Measurements from ENCODE around the gene LRRTM4. TPM values are rescaled to one million over a fixed set of nuclear protein-coding genes. Genes with fewer than 3 reads are reported as not detected.

LRRTM4 gene
- total and polyA plus RNA-seq, 4 experiments from 2014 or later, result not detected

DNA sequence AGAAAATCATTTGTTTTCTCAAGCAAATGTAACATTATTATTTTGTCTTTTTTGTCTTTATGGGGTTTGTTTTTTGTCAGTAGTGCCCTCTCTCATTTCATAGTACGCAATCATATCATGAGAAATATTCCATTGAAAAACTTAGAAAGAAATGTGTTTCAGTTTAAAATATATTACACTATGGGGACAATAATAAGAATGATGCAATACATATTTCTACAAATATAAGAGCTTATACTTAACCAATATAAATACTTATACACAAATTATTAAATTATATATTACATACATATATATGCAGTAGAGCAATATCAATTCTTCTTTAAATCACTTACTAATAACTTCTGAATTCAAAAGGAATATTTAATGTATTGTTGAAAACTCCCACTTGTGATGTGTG is 13.7 kb downstream of the LRRTM4 start:
- H3K27ac ChIP-seq (ENCODE audit: low read depth, low read length), result no peak overlapping the region
- H3K36me3 Mint-ChIP-seq, result no peaks in the 10 kb centered on the region
- no peak overlapping the region for H3K27ac Mint-ChIP-seq
- no peaks in the 10 kb centered on the region for H3K27me3 Mint-ChIP-seq
- H3K36me3 ChIP-seq (ENCODE audit: insufficient read depth, low read length), result no peaks in the 10 kb centered on the region
- H3K27me3 ChIP-seq (ENCODE audit: insufficient read depth, low read length), result no peaks in the 10 kb centered on the region
- no peak for DNase-seq
- H3K4me3 ChIP-seq (ENCODE audit: low read length in 2 of 2), result no peak overlapping the region
- H3K9me3 ChIP-seq (ENCODE audit: control insufficient read depth in 1 of 2, low read length in 2 of 2), result no peaks in the 10 kb centered on the region
- H3K9me3 Mint-ChIP-seq, result peaks cover 0 to 13% (median 4%) of the 10 kb centered on the region in 8 donors
- H3K4me1 Mint-ChIP-seq, result no peaks in the 10 kb centered on the region
- no peaks in the 10 kb centered on the region for H3K4me1 ChIP-seq (ENCODE audit: insufficient read depth, low read length)
- no peak overlapping the region for H3K4me3 Mint-ChIP-seq
- ChIA-PET POLR2A (ENCODE audit: partially characterized antibody) (no interaction called here), CTCF (ENCODE audit: partially characterized antibody) (no interaction called here)
- intact Hi-C loops (cut with micrococcal nuclease), result no loop called here

DNA sequence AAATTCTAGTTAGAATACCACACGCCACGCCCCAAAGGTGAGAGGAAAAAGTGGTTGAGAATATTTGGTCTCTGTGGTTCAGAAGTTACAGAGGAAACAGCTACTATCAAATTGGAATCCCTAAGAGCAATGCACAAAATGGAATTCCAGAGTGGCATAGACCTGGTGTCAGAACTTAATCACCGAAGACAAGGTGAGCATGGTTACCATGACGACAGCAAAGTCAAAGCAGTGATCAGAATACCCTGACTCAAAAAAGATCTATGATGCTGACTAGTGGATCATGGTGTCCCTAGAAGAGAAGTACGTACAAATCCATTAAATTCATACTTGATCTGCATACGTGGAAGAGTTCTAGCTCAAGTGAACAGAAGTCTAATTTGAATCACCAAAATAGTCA is 14.5 kb downstream of the LRRTM4 start:
- no peak overlapping the region for H3K27ac Mint-ChIP-seq

DNA sequence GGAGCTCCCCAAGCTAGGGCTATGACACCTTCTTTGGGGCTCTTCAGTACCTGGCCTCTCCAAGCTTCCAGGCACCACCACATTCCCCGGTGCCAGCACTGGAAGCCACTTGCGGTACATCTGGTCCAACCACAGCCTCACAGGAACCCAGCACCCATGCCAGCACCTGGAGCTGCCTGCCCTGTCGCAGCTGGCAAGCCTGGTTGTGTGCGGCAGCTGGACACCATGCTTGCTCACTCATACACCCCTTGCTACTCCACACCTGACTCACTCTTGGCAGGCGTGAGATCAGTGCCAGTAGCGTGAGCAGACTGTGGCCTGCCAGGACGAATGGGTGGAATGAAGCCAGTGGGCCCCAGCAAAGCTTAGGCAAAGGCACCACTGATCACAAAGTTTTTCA is 34.0 kb downstream of the LRRTM4 start:
- H3K27me3 Mint-ChIP-seq, result no peaks in the 10 kb centered on the region
- ChIA-PET CTCF (ENCODE audit: partially characterized antibody) (no interaction called here), POLR2A (ENCODE audit: partially characterized antibody) (no interaction called here)

More for the DNA sequence above, 14.5 kb downstream of the LRRTM4 start:
- no peaks in the 10 kb centered on the region for H3K36me3 ChIP-seq (ENCODE audit: insufficient read depth, low read length)
- DNase-seq, result no peak
- no peaks in the 10 kb centered on the region for H3K27me3 ChIP-seq (ENCODE audit: insufficient read depth, low read length)
- no peak overlapping the region for H3K27ac ChIP-seq (ENCODE audit: low read depth, low read length)
- Mint-ChIP-seq H3K27me3 (no peaks in the 10 kb centered on the region), H3K4me3 (no peak overlapping the region), H3K36me3 (no peaks in the 10 kb centered on the region), H3K4me1 (no peaks in the 10 kb centered on the region), H3K9me3 (peaks cover 0 to 13% (median 4%) of the 10 kb centered on the region in 8 donors)
- H3K9me3 ChIP-seq (ENCODE audit: control insufficient read depth in 1 of 2, low read length in 2 of 2), result no peaks in the 10 kb centered on the region
- ChIA-PET POLR2A (ENCODE audit: partially characterized antibody) (no interaction called here), CTCF (ENCODE audit: partially characterized antibody) (no interaction called here)
- intact Hi-C loops (cut with micrococcal nuclease), result no loop called here
- H3K4me1 ChIP-seq (ENCODE audit: insufficient read depth, low read length), result no peaks in the 10 kb centered on the region
- no peak overlapping the region for H3K4me3 ChIP-seq (ENCODE audit: low read length in 2 of 2)

GRCh38 chr2:77487074-77487803 is 34.9 kb downstream of the LRRTM4 start:
- H3K36me3 Mint-ChIP-seq, result no peaks in the 10 kb centered on the region
- peaks cover 0 to 22% (median 10%) of the 10 kb centered on the region in 8 donors for H3K9me3 Mint-ChIP-seq
- intact Hi-C loops (cut with micrococcal nuclease), result no loop called here
- Histone ChIP-seq H3K27ac (ENCODE audit: low read depth, low read length) (no peak overlapping the region), H3K4me1 (ENCODE audit: insufficient read depth, low read length) (no peaks in the 10 kb centered on the region), H3K36me3 (ENCODE audit: insufficient read depth, low read length) (no peaks in the 10 kb centered on the region), H3K27me3 (ENCODE audit: insufficient read depth, low read length) (no peaks in the 10 kb centered on the region), H3K4me3 (ENCODE audit: low read length in 2 of 2) (no peak overlapping the region), H3K9me3 (ENCODE audit: control insufficient read depth in 1 of 2, low read length in 2 of 2) (no peaks in the 10 kb centered on the region)
- POLR2A ChIA-PET (ENCODE audit: partially characterized antibody), result no interaction called here
- no peak overlapping the region for H3K4me3 Mint-ChIP-seq
- H3K4me1 Mint-ChIP-seq, result no peaks in the 10 kb centered on the region
- CTCF ChIA-PET (ENCODE audit: partially characterized antibody), result no interaction called here
- DNase-seq, result no peak
- no peaks in the 10 kb centered on the region for H3K27me3 Mint-ChIP-seq
- no peak overlapping the region for H3K27ac Mint-ChIP-seq

More for the DNA sequence above, 34.0 kb downstream of the LRRTM4 start:
- Mint-ChIP-seq H3K4me3 (no peak overlapping the region), H3K36me3 (no peaks in the 10 kb centered on the region), H3K9me3 (peaks cover 0 to 21% (median 9%) of the 10 kb centered on the region in 8 donors), H3K4me1 (no peaks in the 10 kb centered on the region), H3K27ac (no peak overlapping the region)
- Histone ChIP-seq H3K27me3 (ENCODE audit: insufficient read depth, low read length) (no peaks in the 10 kb centered on the region), H3K27ac (ENCODE audit: low read depth, low read length) (no peak overlapping the region), H3K4me1 (ENCODE audit: insufficient read depth, low read length) (no peaks in the 10 kb centered on the region), H3K9me3 (ENCODE audit: control insufficient read depth in 1 of 2, low read length in 2 of 2) (no peaks in the 10 kb centered on the region), H3K4me3 (ENCODE audit: low read length in 2 of 2) (no peak overlapping the region), H3K36me3 (ENCODE audit: insufficient read depth, low read length) (no peaks in the 10 kb centered on the region)
- intact Hi-C loops (cut with micrococcal nuclease), result no loop called here
- no peak for DNase-seq

GRCh38 chr2:77484026-77484425 is 38.1 kb downstream of the LRRTM4 start:
- POLR2A ChIA-PET (ENCODE audit: partially characterized antibody), result no interaction called here
- no peak for DNase-seq
- Histone ChIP-seq H3K4me1 (ENCODE audit: insufficient read depth, low read length) (no peaks in the 10 kb centered on the region), H3K4me3 (ENCODE audit: low read length in 2 of 2) (no peak overlapping the region), H3K27me3 (ENCODE audit: insufficient read depth, low read length) (no peaks in the 10 kb centered on the region), H3K27ac (ENCODE audit: low read depth, low read length) (no peak overlapping the region), H3K9me3 (ENCODE audit: control insufficient read depth in 1 of 2, low read length in 2 of 2) (no peaks in the 10 kb centered on the region), H3K36me3 (ENCODE audit: insufficient read depth, low read length) (no peaks in the 10 kb centered on the region)
- Mint-ChIP-seq H3K27ac (no peak overlapping the region), H3K9me3 (peaks cover 0 to 32% (median 16%) of the 10 kb centered on the region in 8 donors), H3K27me3 (no peaks in the 10 kb centered on the region), H3K36me3 (no peaks in the 10 kb centered on the region), H3K4me1 (no peaks in the 10 kb centered on the region), H3K4me3 (no peak overlapping the region)
- intact Hi-C loops (cut with micrococcal nuclease), result no loop called here
- CTCF ChIA-PET (ENCODE audit: partially characterized antibody), result no interaction called here

DNA sequence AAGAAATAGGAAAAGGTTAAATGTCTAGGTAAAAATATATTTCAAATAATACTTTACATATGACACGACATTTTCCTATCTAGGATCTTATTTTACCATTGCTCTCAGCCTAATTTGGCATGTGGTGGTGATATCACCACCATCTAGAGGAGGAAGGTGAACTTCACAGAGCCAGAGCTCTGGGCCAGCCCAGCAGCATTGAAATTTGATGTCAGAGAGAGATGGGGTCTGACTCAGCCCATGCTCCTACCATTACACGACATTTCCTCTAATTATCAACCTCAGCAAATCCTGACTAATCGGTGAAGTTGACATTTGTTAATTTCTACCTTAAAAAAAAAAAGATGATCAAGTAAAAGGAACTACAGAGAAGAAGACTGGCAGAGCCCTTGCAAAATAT is 42.3 kb downstream of the LRRTM4 start:
- DNase-seq, result no peak
- Mint-ChIP-seq H3K4me1 (no peaks in the 10 kb centered on the region), H3K27ac (no peak overlapping the region), H3K36me3 (no peaks in the 10 kb centered on the region), H3K27me3 (no peaks in the 10 kb centered on the region), H3K4me3 (no peak overlapping the region), H3K9me3 (peaks cover 0 to 29% (median 16%) of the 10 kb centered on the region in 8 donors)
- Histone ChIP-seq H3K4me1 (ENCODE audit: insufficient read depth, low read length) (no peaks in the 10 kb centered on the region), H3K27me3 (ENCODE audit: insufficient read depth, low read length) (no peaks in the 10 kb centered on the region), H3K9me3 (ENCODE audit: control insufficient read depth in 1 of 2, low read length in 2 of 2) (no peaks in the 10 kb centered on the region), H3K4me3 (ENCODE audit: low read length in 2 of 2) (no peak overlapping the region), H3K36me3 (ENCODE audit: insufficient read depth, low read length) (no peaks in the 10 kb centered on the region), H3K27ac (ENCODE audit: low read depth, low read length) (no peak overlapping the region)
- CTCF ChIA-PET (ENCODE audit: partially characterized antibody), result no interaction called here
- POLR2A ChIA-PET (ENCODE audit: partially characterized antibody), result no interaction called here
- intact Hi-C loops (cut with micrococcal nuclease), result no loop called here

DNA sequence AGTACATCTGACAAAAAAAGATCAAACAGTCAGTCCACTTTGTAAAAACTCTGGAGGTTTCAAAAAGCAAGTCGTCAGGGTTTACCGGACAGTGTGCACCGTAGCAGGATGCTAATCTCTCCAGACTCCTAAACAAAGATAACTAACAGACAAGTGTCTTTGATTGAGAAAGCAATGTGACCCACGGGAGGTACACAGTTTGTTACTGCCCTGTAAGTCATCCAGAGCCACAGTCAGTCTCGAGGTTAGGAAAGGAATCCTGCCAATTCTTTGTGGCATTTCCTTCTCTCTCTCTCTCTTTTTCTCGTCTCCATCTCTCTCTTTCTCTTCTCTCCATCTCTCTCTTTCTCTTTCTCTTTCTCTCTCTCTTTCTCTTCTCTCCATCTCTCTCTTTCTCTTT is 42.8 kb downstream of the LRRTM4 start:
- DNase-seq, result no peak
- H3K27me3 ChIP-seq (ENCODE audit: insufficient read depth, low read length), result no peaks in the 10 kb centered on the region
- H3K9me3 ChIP-seq (ENCODE audit: control insufficient read depth in 1 of 2, low read length in 2 of 2), result no peaks in the 10 kb centered on the region
- no peak overlapping the region for H3K4me3 ChIP-seq (ENCODE audit: low read length in 2 of 2)
- no peaks in the 10 kb centered on the region for H3K36me3 ChIP-seq (ENCODE audit: insufficient read depth, low read length)
- peaks cover 0 to 29% (median 16%) of the 10 kb centered on the region in 8 donors for H3K9me3 Mint-ChIP-seq
- H3K27me3 Mint-ChIP-seq, result no peaks in the 10 kb centered on the region
- H3K27ac ChIP-seq (ENCODE audit: low read depth, low read length), result no peak overlapping the region
- ChIA-PET POLR2A (ENCODE audit: partially characterized antibody) (no interaction called here), CTCF (ENCODE audit: partially characterized antibody) (no interaction called here)
- no peak overlapping the region for H3K4me3 Mint-ChIP-seq
- no peaks in the 10 kb centered on the region for H3K36me3 Mint-ChIP-seq
- no peaks in the 10 kb centered on the region for H3K4me1 ChIP-seq (ENCODE audit: insufficient read depth, low read length)
- no peak overlapping the region for H3K27ac Mint-ChIP-seq
- intact Hi-C loops (cut with micrococcal nuclease), result no loop called here
- H3K4me1 Mint-ChIP-seq, result no peaks in the 10 kb centered on the region

All from CD4-positive, alpha-beta memory T cell (primary cell).